Measurements from ENCODE around the gene ABCD3. TPM values are rescaled to one million over a fixed set of nuclear protein-coding genes. Genes with fewer than 3 reads are reported as not detected.

ABCD3 gene
- total and polyA plus RNA-seq, 11 donors, result 16.2 to 94.2 (median 62.1) TPM

GRCh38 chr1:94479682-94480081, 61.5 kb downstream of the ABCD3 start:
- 74 to 87% (median 85%) methylated on average over 3 of the region's 3 CpGs for WGBS, 4 donors
- no peak for TF ChIP-seq CTCF (IDR thresholded peaks at IDR 0.05)
- no peak for TF ChIP-seq POLR2A (IDR thresholded peaks at IDR 0.05)
- no peaks in the 10 kb centered on the region for H3K9me3 ChIP-seq
- H3K27ac ChIP-seq, result no peak overlapping the region
- no peak overlapping the region for H3K4me3 ChIP-seq
- intact Hi-C loops (cut with DNase I), result loop anchor here in 8 of 10 donors (2.0 to 10.0 kb wide), 5 partner anchors 323 to 328 kb away; no protein-coding TSS in a partner anchor
- no peak for DNase-seq
- H3K27me3 ChIP-seq, result no peaks in the 10 kb centered on the region
- H3K4me1 ChIP-seq, result peaks cover 0 to 4% (median 0%) of the 10 kb centered on the region in 12 donors
- ATAC-seq, result no peak
- peaks cover 0 to 74% (median 32%) of the 10 kb centered on the region in 9 donors for H3K36me3 ChIP-seq

GRCh38 chr1:94481473-94481933, 63.3 kb downstream of the ABCD3 start:
- Histone ChIP-seq H3K27ac (peak overlapping the region in 1 of 12 donors; percentile 39), H3K9me3 (no peaks in the 10 kb centered on the region), H3K4me1 (peaks cover 0 to 4% (median 0%) of the 10 kb centered on the region in 12 donors), H3K36me3 (peaks cover 0 to 70% (median 26%) of the 10 kb centered on the region in 9 donors), H3K27me3 (no peaks in the 10 kb centered on the region), H3K4me3 (no peak overlapping the region)
- ATAC-seq (peak; percentile 82 to 92 (median 92)), DNase-seq (peak in 4 of 5 donors; percentile 23 to 32 (median 26))
- intact Hi-C loops (cut with DNase I), result loop anchor here in 9 of 10 donors (1.0 to 10.0 kb wide), 6 partner anchors 321 to 326 kb away; no protein-coding TSS in a partner anchor
- 10 to 16% (median 13%) methylated on average over 4 of the region's 4 CpGs for WGBS, 4 donors
- TF ChIP-seq POLR2A (IDR thresholded peaks at IDR 0.05), result no peak
- peak; percentile 72 to 88 (median 81) for TF ChIP-seq CTCF (IDR thresholded peaks at IDR 0.05)

DNA sequence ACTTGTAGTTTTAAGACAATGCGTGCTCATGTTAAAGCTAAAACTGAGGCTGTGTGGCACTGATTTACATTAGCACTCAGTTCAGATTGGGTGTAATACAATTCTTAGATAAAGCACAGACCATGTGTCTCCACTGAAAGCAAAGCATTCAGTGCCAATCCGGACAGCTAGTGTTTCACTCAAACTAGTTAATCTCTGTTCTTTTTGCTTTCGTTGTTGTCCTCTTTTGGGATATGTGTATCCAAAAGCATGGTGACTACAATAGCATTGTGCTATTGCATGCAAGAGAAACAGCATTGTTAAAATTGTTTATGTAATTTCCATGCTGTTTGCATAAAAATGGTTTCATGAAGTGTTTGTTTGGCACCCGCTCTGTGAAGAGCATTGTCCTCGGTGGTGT, 68.8 kb downstream of the ABCD3 start:
- intact Hi-C loops (cut with DNase I), result loop anchor here in 2 of 10 donors (10.0 kb wide), 1 partner anchor 318 kb away; no protein-coding TSS in a partner anchor
- H3K4me3 ChIP-seq, result no peak overlapping the region
- no peaks in the 10 kb centered on the region for H3K9me3 ChIP-seq
- DNase-seq, result no peak
- H3K27me3 ChIP-seq, result no peaks in the 10 kb centered on the region
- no peak overlapping the region for H3K27ac ChIP-seq
- peaks cover 0 to 89% (median 46%) of the 10 kb centered on the region in 9 donors for H3K36me3 ChIP-seq
- no peak for ATAC-seq
- WGBS, 4 donors, result 73 to 83% (median 82%) methylated on average over 5 of the region's 5 CpGs
- H3K4me1 ChIP-seq, result no peaks in the 10 kb centered on the region
- no peak for TF ChIP-seq CTCF (IDR thresholded peaks at IDR 0.05)
- TF ChIP-seq POLR2A (IDR thresholded peaks at IDR 0.05), result no peak

GRCh38 chr1:94490556-94490955, 72.4 kb downstream of the ABCD3 start:
- DNase-seq (no peak), ATAC-seq (no peak)
- Histone ChIP-seq H3K4me3 (no peak overlapping the region), H3K36me3 (peaks cover 0 to 80% (median 37%) of the 10 kb centered on the region in 9 donors), H3K27me3 (no peaks in the 10 kb centered on the region), H3K9me3 (no peaks in the 10 kb centered on the region), H3K27ac (no peak overlapping the region), H3K4me1 (no peaks in the 10 kb centered on the region)
- TF ChIP-seq POLR2A (IDR thresholded peaks at IDR 0.05) (no peak), CTCF (IDR thresholded peaks at IDR 0.05) (no peak)
- WGBS, 4 donors, result 47 to 63% (median 59%) methylated on average over 2 of the region's 2 CpGs
- intact Hi-C loops (cut with DNase I), result no loop called here

All from heart left ventricle (tissue), 16 donors.